Lower leg skin (tissue), 4 donors: ENCODE data around the gene PPP1R27. TPM values are rescaled to one million over a fixed set of nuclear protein-coding genes. Genes with fewer than 3 reads are reported as not detected.

Experiments
- DNase-seq, 2 donors: peaks; one replicate each; pipeline ENCODE4 v3.0.0-alpha.2; 2019; ENCODE audit warnings: low spot score in 2 of 2
- H3K4me3 ChIP-seq: fragments of 200-600 bp; sonication (generic); 2 replicates; pipeline ENCODE4 v1.5.1; 2017; ENCODE audit warnings: mild to moderate bottlenecking, low read depth; ENCODE audit not compliant: poor library complexity, severe bottlenecking
- POLR2A ChIP-seq, 2 donors: fragments of 450-650 bp; IDR thresholded peaks; one replicate each; pipeline ENCODE4 v1.6.1; 2016 to 2017; ENCODE audit warnings: antibody characterized with exemption in 2 of 2, mild to moderate bottlenecking in 1 of 2, moderate library complexity in 1 of 2
- WGBS, 2 donors: methylation state at CpG; one replicate each; pipeline ENCODE4 v1.1.5; 2018; 5-methylcytosine and 5-hydroxymethylcytosine counted together
- intact Hi-C: fragments of 100-400 bp; cut with DNase I; formaldehyde crosslinking; loops from one replicate; pipeline ENCODE4 v1.15.0; 2023; ENCODE audit warnings: low total_unique reads
- total RNA-seq, 4 donors: library from RNA; depleted of rRNA; stranded (reverse); fragments of >200 nt; gene quantifications; one replicate each; pipeline ENCODE4 v1.1.0, GENCODE V29; 2016
- TF ChIP-seq, protein P1 (sequence below), 3 donors: fragments of 450-650 bp; IDR thresholded peaks; one replicate each; pipeline ENCODE4 v1.5.1; 2016; ENCODE audit warnings: antibody characterized with exemption in 3 of 3, mild to moderate bottlenecking in 3 of 3, moderate library complexity in 2 of 3

The PPP1R27 gene
- total RNA-seq, 4 donors from 2014 or later: 0.36 TPM; not detected in 3

DNA sequence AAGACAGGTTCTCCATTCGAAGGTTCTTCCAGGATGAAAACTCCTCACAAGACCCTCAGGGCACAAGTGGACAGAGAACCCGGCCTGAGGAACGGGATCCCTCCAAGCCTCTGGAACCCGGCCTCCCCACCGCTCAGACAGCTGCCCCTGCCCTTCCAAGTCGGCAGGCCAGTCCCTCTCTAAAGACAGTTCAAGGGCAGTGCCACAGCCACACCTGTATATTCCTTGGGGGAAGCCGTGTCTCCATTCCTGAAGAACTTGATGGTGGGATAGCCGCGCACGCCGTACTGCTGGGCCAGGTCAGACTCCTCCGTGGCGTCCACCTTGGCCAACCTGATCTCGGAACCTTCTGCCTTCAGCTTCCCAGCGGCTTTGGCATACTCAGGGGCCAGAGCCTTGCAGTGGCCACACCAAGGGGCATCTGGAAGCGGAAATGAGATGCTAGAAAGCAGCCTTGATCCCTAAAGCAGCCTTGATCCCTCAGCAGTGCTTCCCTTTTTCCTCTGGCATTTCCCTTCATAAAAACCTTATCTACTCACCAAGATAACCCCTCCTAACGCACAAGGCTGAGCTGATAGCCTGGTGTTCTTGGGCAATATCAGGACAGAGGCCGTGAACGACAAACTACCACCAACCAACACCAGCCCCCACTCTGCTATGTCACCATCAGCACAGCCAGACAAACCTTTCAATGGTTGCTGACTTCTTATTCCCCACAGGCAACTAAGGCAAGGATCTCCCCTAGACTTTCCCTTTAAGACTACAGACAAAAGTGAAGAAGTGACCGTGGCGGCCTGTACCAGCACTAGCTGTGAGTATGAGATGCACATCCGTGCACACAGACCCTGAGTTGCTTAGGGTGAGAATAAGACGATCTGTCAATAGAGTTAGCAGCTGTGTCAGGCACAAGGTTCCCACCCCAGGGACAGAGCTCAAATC, 24.4 kb upstream of the PPP1R27 start:
- TF ChIP-seq POLR2A (IDR thresholded peaks at IDR 0.05): no peak
- TF ChIP-seq, protein P1, sequence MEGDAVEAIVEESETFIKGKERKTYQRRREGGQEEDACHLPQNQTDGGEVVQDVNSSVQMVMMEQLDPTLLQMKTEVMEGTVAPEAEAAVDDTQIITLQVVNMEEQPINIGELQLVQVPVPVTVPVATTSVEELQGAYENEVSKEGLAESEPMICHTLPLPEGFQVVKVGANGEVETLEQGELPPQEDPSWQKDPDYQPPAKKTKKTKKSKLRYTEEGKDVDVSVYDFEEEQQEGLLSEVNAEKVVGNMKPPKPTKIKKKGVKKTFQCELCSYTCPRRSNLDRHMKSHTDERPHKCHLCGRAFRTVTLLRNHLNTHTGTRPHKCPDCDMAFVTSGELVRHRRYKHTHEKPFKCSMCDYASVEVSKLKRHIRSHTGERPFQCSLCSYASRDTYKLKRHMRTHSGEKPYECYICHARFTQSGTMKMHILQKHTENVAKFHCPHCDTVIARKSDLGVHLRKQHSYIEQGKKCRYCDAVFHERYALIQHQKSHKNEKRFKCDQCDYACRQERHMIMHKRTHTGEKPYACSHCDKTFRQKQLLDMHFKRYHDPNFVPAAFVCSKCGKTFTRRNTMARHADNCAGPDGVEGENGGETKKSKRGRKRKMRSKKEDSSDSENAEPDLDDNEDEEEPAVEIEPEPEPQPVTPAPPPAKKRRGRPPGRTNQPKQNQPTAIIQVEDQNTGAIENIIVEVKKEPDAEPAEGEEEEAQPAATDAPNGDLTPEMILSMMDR (IDR thresholded peaks at IDR 0.05): no peak
- DNase-seq: no peak
- intact Hi-C loops: no loop called here

DNA sequence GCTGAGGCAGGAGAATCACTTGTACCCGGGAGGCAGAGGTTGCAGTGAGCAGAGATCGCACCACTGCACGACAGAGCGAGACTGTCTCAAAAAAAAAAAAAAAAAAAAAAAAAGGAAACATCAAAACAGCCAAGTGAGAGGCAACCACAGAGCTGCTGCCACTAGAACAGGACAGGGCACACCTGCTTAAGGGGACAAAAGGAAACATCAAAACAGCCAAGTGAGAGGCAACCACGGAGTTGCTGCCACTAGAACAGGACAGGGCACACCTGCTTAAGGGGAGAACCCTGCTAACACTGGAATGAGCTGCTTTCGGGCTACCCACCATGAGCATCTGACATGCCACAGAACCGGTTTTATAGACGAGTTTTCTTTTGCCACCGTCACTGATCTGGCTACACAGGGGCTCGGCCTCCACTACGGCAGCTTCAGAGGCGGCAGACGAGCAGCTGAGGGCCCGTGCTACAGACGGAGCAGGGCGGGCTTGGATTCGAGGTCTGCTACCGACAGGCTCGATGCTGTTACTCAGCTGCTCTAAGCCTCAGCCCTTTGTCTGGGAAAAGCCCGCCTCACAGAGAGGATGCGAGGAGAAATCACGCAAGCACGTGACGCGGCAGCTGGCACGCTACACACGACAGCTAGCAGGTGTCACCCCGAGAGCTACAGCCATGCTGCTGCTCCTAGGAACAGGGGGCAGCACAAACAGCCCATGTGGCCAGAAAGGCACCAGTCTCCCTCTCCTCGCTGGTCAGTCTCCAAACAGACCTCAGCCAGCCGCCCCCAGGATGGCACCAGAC, 23.5 kb upstream of the PPP1R27 start:
- no peak for DNase-seq
- intact Hi-C loops: no loop called here
- WGBS, 2 donors: 77 to 79% methylated on average over 27 to 30 of the region's 30 CpGs
- no peak overlapping the region for H3K4me3 ChIP-seq
- no peak for TF ChIP-seq POLR2A (IDR thresholded peaks at IDR 0.05)
- TF ChIP-seq, protein P1 (IDR thresholded peaks at IDR 0.05): no peak

More for the DNA sequence above, 24.4 kb upstream of the PPP1R27 start:
- H3K4me3 ChIP-seq: peak overlapping the region; percentile 87
- WGBS, 2 donors: 51 to 54% methylated on average over 23 of the region's 23 CpGs

DNA sequence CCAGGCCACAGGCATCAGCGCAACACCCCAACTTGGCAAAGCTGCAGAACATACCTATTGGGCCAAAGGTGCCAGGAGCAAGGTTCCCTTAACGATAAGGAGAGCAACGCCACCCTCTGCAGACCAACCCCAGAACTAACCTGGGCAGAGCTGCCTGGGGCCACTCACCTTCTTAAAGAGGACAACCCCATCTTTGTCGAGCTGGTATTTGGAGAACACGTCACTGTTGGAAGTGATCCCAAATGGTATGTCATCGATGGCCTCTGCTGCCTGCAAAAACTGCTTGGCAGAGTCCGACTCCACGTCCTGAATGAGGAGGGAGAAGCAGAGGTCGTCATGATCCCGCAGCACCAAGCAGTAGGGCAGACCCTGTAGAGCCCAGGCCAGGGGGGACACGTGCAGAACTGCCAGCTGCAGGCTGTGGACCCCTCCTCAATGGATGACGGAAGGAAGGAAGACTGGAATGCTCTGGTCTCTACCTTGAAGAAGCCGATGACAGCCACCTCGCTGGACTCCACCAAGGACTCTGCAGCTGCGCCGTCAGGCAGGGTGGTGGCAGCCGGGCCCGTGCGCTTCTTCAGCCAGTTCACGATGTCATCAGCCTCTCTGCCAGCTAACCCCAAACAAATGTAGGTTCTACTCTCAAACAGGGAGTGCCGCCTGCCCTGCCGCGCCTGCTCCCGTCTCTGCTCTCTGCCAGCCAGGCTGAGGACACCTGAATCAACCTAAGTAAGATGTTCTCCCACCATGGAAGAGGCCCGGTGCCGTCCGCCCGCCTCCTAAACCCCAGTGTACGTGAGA, 20.3 kb upstream of the PPP1R27 start:
- DNase-seq: no peak
- 42 to 48% methylated on average over 27 to 29 of the region's 29 CpGs for WGBS, 2 donors
- intact Hi-C loops: no loop called here

DNA sequence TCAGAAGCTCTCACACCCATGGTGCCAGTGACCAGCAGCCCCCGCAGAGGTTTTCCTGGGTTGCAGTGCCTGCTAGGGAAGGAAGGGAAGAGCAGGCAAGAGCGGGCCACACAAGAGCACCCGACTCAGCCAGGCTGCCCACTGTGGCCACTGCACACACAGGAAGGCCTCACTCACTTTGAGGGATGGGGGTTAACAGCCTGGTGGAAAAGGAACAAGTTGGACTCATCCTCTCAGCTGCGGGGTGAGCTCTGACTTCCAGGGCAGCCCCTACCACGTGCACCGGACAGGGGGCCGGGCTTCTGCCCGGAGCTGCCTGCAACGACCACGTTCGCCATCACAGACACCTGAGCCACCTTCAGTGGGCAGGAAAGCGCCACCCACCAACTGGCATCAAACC, 17.4 kb upstream of the PPP1R27 start:
- TF ChIP-seq, protein P1 (IDR thresholded peaks at IDR 0.05): no peak
- no peak for TF ChIP-seq POLR2A (IDR thresholded peaks at IDR 0.05)
- intact Hi-C loops: no loop called here
- no peak for DNase-seq
- 88 to 89% methylated on average over 12 of the region's 12 CpGs for WGBS, 2 donors
- no peak overlapping the region for H3K4me3 ChIP-seq

More for the DNA sequence above, 20.3 kb upstream of the PPP1R27 start:
- TF ChIP-seq POLR2A (IDR thresholded peaks at IDR 0.05): no peak
- no peak overlapping the region for H3K4me3 ChIP-seq

DNA sequence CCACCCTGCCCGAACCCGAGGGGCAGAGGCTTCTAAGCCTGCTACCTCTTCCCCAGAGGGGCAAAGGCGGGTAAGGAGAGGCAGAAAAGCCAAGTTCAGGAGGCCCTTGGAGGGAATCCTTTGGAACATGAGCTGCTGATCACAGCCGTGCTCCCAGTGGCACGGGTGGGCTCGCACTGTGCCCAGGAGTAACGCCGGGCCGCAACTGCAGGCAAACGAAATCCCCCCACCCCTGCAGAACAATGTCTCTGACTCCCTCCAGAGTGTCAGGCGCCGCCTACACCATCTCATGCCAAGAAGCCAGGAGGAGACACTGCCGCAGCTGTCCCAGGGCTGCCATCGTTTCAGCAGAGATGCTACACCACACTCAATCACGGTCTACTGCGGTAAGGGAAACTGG, 16.6 kb upstream of the PPP1R27 start:
- H3K4me3 ChIP-seq: no peak overlapping the region
- TF ChIP-seq, protein P1 (IDR thresholded peaks at IDR 0.05): no peak
- no peak for TF ChIP-seq POLR2A (IDR thresholded peaks at IDR 0.05)
- 89 to 93% methylated on average over 16 of the region's 16 CpGs for WGBS, 2 donors
- intact Hi-C loops: no loop called here
- no peak for DNase-seq
